H9 (cell line): ENCODE data around the gene SUMF1. TPM values are rescaled to one million over a fixed set of nuclear protein-coding genes. Genes with fewer than 3 reads are reported as not detected.

ENCODE experiments used
- DNase-seq: peaks from one replicate; pipeline ENCODE4 v3.0.0-alpha.2; 2017
- H2AFZ ChIP-seq: one replicate; pipeline ENCODE4 v1.6.1; 2013; ENCODE audit warnings: mild to moderate bottlenecking, low read length, control low read depth, moderate library complexity
- H2AK5ac ChIP-seq: 2 replicates; pipeline ENCODE4 v1.6.1; 2013; ENCODE audit warnings: low read length, control low read depth, mixed read lengths; ENCODE audit not compliant: insufficient read length
- H2BK120ac ChIP-seq: one replicate; pipeline ENCODE4 v1.6.1; 2013; ENCODE audit warnings: low read depth, mild to moderate bottlenecking, low read length, control low read depth, inconsistent platforms; ENCODE audit not compliant: poor library complexity, severe bottlenecking
- H2BK12ac ChIP-seq: 2 replicates; pipeline ENCODE4 v1.6.1; 2013; ENCODE audit warnings: low read length, control low read depth, mixed read lengths, low read depth; ENCODE audit not compliant: insufficient read length
- H2BK15ac ChIP-seq: 2 replicates; pipeline ENCODE4 v1.6.1; 2013; ENCODE audit warnings: low read depth, low read length, control low read depth
- H2BK20ac ChIP-seq: one replicate; pipeline ENCODE4 v1.6.1; 2013; ENCODE audit warnings: low read depth, mild to moderate bottlenecking, low read length, control low read depth, inconsistent platforms; ENCODE audit not compliant: poor library complexity, severe bottlenecking
- H2BK5ac ChIP-seq: 2 replicates; pipeline ENCODE4 v1.6.1; 2013; ENCODE audit warnings: low read length, control low read depth, mixed read lengths; ENCODE audit not compliant: insufficient read length
- H3K14ac ChIP-seq: 2 replicates; pipeline ENCODE4 v1.6.1; 2013; ENCODE audit warnings: low read length, control low read depth; ENCODE audit not compliant: insufficient read depth
- H3K18ac ChIP-seq: 2 replicates; pipeline ENCODE4 v1.6.1; 2013; ENCODE audit warnings: low read depth, mild to moderate bottlenecking, mixed read lengths, low read length, control low read depth; ENCODE audit not compliant: insufficient read length
- H3K23ac ChIP-seq: 2 replicates; pipeline ENCODE4 v1.6.1; 2013; ENCODE audit warnings: low read length, control low read depth, mixed read lengths, low read depth; ENCODE audit not compliant: insufficient read length
- H3K23me2 ChIP-seq: 2 replicates; pipeline ENCODE4 v1.6.1; 2013; ENCODE audit warnings: low read depth, mild to moderate bottlenecking, mixed read lengths, low read length, control low read depth; ENCODE audit not compliant: insufficient read length, poor library complexity, severe bottlenecking
- H3K27ac ChIP-seq: 2 replicates; pipeline ENCODE4 v1.5.1; 2013; ENCODE audit warnings: low read length, control low read depth, mixed read lengths, low read depth; ENCODE audit not compliant: insufficient read length
- H3K27me3 ChIP-seq: 2 replicates; pipeline ENCODE4 v1.6.1; 2013; ENCODE audit warnings: low read length, control low read depth, inconsistent platforms; ENCODE audit not compliant: insufficient read depth
- H3K4ac ChIP-seq: 2 replicates; pipeline ENCODE4 v1.6.1; 2013; ENCODE audit warnings: low read depth, mild to moderate bottlenecking, control low read depth, inconsistent platforms, low read length, moderate library complexity
- H3K4me1 ChIP-seq: 2 replicates; pipeline ENCODE4 v1.6.1; 2013; ENCODE audit warnings: low read length, control low read depth, inconsistent platforms; ENCODE audit not compliant: insufficient read depth
- H3K4me2 ChIP-seq: 2 replicates; pipeline ENCODE4 v1.6.1; 2013; ENCODE audit warnings: low read length, control low read depth, mixed read lengths; ENCODE audit not compliant: insufficient read length, insufficient read depth
- H3K56ac ChIP-seq: 2 replicates; pipeline ENCODE4 v1.6.1; 2013; ENCODE audit warnings: low read depth, mild to moderate bottlenecking, mixed read lengths, low read length, control low read depth; ENCODE audit not compliant: insufficient read length
- H3K79me1 ChIP-seq: 2 replicates; pipeline ENCODE4 v1.6.1; 2013; ENCODE audit warnings: low read depth, mild to moderate bottlenecking, moderate library complexity, low read length, control low read depth, inconsistent platforms; ENCODE audit not compliant: insufficient read depth, poor library complexity, severe bottlenecking
- H3K79me2 ChIP-seq: 2 replicates; pipeline ENCODE4 v1.6.1; 2013; ENCODE audit warnings: low read length, control low read depth, inconsistent platforms; ENCODE audit not compliant: insufficient read depth
- H3K9ac ChIP-seq: 2 replicates; pipeline ENCODE4 v1.6.1; 2013; ENCODE audit warnings: low read length, control low read depth, mixed read lengths; ENCODE audit not compliant: insufficient read length; ENCODE audit errors: extremely low read depth
- H3K9me3 ChIP-seq: one replicate; pipeline ENCODE4 v1.6.1; 2013; ENCODE audit warnings: low read depth, low read length, inconsistent platforms; ENCODE audit not compliant: control insufficient read depth
- H3T11ph ChIP-seq: one replicate; pipeline ENCODE4 v1.6.1; 2013; ENCODE audit warnings: mild to moderate bottlenecking, low read length, control low read depth, inconsistent platforms
- H4K20me1 ChIP-seq: one replicate; pipeline ENCODE4 v1.6.1; 2013; ENCODE audit not compliant: control insufficient read depth, insufficient read length, insufficient read depth
- H4K5ac ChIP-seq: 2 replicates; pipeline ENCODE4 v1.6.1; 2013; ENCODE audit warnings: low read depth, mild to moderate bottlenecking, mixed read lengths, low read length, control low read depth; ENCODE audit not compliant: insufficient read length
- H4K8ac ChIP-seq: replicated peaks from 2 replicates; pipeline ENCODE4 v1.6.1; 2013; ENCODE audit warnings: low read length, control low read depth, mixed read lengths, low read depth; ENCODE audit not compliant: insufficient read length
- H4K91ac ChIP-seq: 2 replicates; pipeline ENCODE4 v1.6.1; 2013; ENCODE audit warnings: low read depth, mild to moderate bottlenecking, moderate library complexity, mixed read lengths, low read length, control low read depth; ENCODE audit not compliant: insufficient read length
- H3K27ac Mint-ChIP-seq, 3 experiments: 2 replicates in 2 of 3; 3 replicates in 1 of 3; pipeline ENCODE4 v1.8.0; 2020 to 2021; ENCODE audit warnings: mixed read lengths in 3 of 3, mild to moderate bottlenecking in 1 of 3, moderate library complexity in 1 of 3
- H3K27me3 Mint-ChIP-seq: 2 replicates; pipeline ENCODE4 v1.8.0; 2021; ENCODE audit warnings: low read depth, mild to moderate bottlenecking, moderate library complexity, mixed read lengths
- H3K36me3 Mint-ChIP-seq, 3 experiments: 2 replicates in 2 of 3; 3 replicates in 1 of 3; pipeline ENCODE4 v1.8.0; 2020 to 2021; ENCODE audit warnings: low read depth in 3 of 3, mixed read lengths in 3 of 3; ENCODE audit not compliant: insufficient read depth in 1 of 3
- H3K4me1 Mint-ChIP-seq, 2 experiments: 2 replicates each; pipeline ENCODE4 v1.8.0; 2020; ENCODE audit warnings: mixed read lengths in 2 of 2
- H3K4me3 Mint-ChIP-seq, 2 experiments: 2 replicates in 1 of 2; 3 replicates in 1 of 2; pipeline ENCODE4 v1.8.0; 2020 to 2021; ENCODE audit warnings: mild to moderate bottlenecking in 2 of 2, mixed read lengths in 2 of 2, moderate library complexity in 1 of 2
- H3K9me3 Mint-ChIP-seq, 2 experiments: 2 replicates in 1 of 2; 3 replicates in 1 of 2; pipeline ENCODE4 v1.8.0; 2020; ENCODE audit warnings: mild to moderate bottlenecking in 2 of 2, mixed read lengths in 2 of 2, moderate library complexity in 1 of 2
- WGBS: extraction: QIAGEN DNeasy Blood & Tissue Kit; methylation state at CpG from one replicate; pipeline ENCODE4 v1.1.7; 2013; ENCODE audit warnings: missing lambda C conversion rate, low lambda C conversion rate, mixed read lengths; ENCODE audit not compliant: insufficient read length; ENCODE audit errors: extremely low coverage; 5-methylcytosine and 5-hydroxymethylcytosine counted together
- total RNA-seq: library from RNA; stranded (reverse); gene quantifications from 2 replicates; pipeline ENCODE4 v1.2.1, GENCODE V29; 2021
- TF ChIP-seq, protein P1 (sequence below): fragments of 200-600 bp; sonication (generic); conservative IDR thresholded peaks from 3 replicates; pipeline ENCODE4 v1.8.0; 2021; ENCODE audit warnings: antibody characterized with exemption, mild to moderate bottlenecking

Gene SUMF1
- total RNA-seq, 1 experiment from 2014 or later, result 9.5 TPM

DNA sequence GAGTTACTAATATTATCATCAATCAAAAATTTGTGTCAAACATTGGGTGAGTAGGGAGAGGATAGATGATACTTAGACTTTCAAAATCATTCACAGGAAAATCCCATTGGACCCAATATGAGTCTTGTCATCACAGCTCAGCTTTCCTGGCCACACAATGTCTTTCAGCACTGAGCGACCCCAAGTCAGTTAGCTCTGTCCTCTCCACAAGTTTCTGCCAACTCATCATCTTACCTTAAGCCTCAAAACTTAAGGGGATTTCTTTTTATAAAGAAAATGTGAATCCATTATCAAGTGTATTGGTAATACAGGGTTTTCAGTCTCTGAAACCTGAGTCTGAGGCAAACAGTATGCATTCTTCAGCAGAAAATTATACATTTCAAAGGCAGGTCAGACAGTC is 55.8 kb downstream of the SUMF1 start:
- H3K4ac ChIP-seq, result no peak overlapping the region
- no peak overlapping the region for H2AK5ac ChIP-seq
- Mint-ChIP-seq H3K4me3 (no peak overlapping the region), H3K9me3 (no peaks in the 10 kb centered on the region), H3K4me1 (no peaks in the 10 kb centered on the region), H3K36me3 (peaks cover 0 to 1% (median 0%) of the 10 kb centered on the region in 3 experiments; a peak in 1 of 7 replicates), H3K27me3 (no peaks in the 10 kb centered on the region), H3K27ac (no peak overlapping the region)
- H3K9me3 ChIP-seq, result no peaks in the 10 kb centered on the region
- H3K4me1 ChIP-seq, result no peaks in the 10 kb centered on the region
- no peaks in the 10 kb centered on the region for H4K20me1 ChIP-seq
- no peak overlapping the region for H3K23ac ChIP-seq
- H3K27ac ChIP-seq, result no peak overlapping the region
- H4K91ac ChIP-seq, result no peak overlapping the region
- no peak overlapping the region for H3K14ac ChIP-seq
- no peak overlapping the region for H2BK15ac ChIP-seq
- no peak overlapping the region for H2AFZ ChIP-seq
- H4K5ac ChIP-seq, result no peak overlapping the region
- no peak for DNase-seq
- no peak overlapping the region for H2BK5ac ChIP-seq
- H3K4me2 ChIP-seq, result no peak overlapping the region
- no peak overlapping the region for H3K56ac ChIP-seq
- no peak overlapping the region for H2BK120ac ChIP-seq
- H3K9ac ChIP-seq, result no peak overlapping the region
- H3K79me1 ChIP-seq, result no peaks in the 10 kb centered on the region
- no peaks in the 10 kb centered on the region for H3K27me3 ChIP-seq
- no peak overlapping the region for H4K8ac ChIP-seq
- H3T11ph ChIP-seq, result no peak overlapping the region
- no peaks in the 10 kb centered on the region for H3K79me2 ChIP-seq
- H3K18ac ChIP-seq, result no peak overlapping the region
- H3K23me2 ChIP-seq, result no peaks in the 10 kb centered on the region
- no peak overlapping the region for H2BK12ac ChIP-seq
- WGBS, result no CpG with 5 or more reads among the region's 1 CpG
- TF ChIP-seq, protein P1, sequence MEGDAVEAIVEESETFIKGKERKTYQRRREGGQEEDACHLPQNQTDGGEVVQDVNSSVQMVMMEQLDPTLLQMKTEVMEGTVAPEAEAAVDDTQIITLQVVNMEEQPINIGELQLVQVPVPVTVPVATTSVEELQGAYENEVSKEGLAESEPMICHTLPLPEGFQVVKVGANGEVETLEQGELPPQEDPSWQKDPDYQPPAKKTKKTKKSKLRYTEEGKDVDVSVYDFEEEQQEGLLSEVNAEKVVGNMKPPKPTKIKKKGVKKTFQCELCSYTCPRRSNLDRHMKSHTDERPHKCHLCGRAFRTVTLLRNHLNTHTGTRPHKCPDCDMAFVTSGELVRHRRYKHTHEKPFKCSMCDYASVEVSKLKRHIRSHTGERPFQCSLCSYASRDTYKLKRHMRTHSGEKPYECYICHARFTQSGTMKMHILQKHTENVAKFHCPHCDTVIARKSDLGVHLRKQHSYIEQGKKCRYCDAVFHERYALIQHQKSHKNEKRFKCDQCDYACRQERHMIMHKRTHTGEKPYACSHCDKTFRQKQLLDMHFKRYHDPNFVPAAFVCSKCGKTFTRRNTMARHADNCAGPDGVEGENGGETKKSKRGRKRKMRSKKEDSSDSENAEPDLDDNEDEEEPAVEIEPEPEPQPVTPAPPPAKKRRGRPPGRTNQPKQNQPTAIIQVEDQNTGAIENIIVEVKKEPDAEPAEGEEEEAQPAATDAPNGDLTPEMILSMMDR, result no peak
- H2BK20ac ChIP-seq, result no peak overlapping the region
